ENCODE data around the gene MYD88.

Gene MYD88

GRCh38 chr3:38095669-38096483 lies 42.6 kb upstream of the MYD88 start:
- TF ChIP-seq POLR2AphosphoS5 (IDR thresholded peaks at IDR 0.05; ENCODE audit: low read depth, low read length) (no peak), TAF1 (IDR thresholded peaks at IDR 0.05; ENCODE audit: borderline replicate concordance, insufficient read depth, low read length) (no peak), REST (IDR thresholded peaks at IDR 0.05; ENCODE audit: insufficient read depth in 1 of 2, low read depth in 2 of 2, low read length in 2 of 2) (no peak), FOXP2 (optimal IDR thresholded peaks at IDR 0.05; ENCODE audit: borderline replicate concordance, extremely low read depth, extremely low read length, insufficient read depth) (no peak), SIN3A (IDR thresholded peaks at IDR 0.05; ENCODE audit: borderline replicate concordance, insufficient read depth, low read length) (no peak)

GRCh38 chr3:38097446-38098375 lies 40.8 kb upstream of the MYD88 start:
- TF ChIP-seq FOXP2 (optimal IDR thresholded peaks at IDR 0.05; ENCODE audit: borderline replicate concordance, extremely low read depth, extremely low read length, insufficient read depth) (no peak), TAF1 (IDR thresholded peaks at IDR 0.05; ENCODE audit: borderline replicate concordance, insufficient read depth, low read length) (no peak), REST (IDR thresholded peaks at IDR 0.05; ENCODE audit: insufficient read depth in 1 of 2, low read depth in 2 of 2, low read length in 2 of 2) (no peak), POLR2AphosphoS5 (IDR thresholded peaks at IDR 0.05; ENCODE audit: low read depth, low read length) (no peak), SIN3A (IDR thresholded peaks at IDR 0.05; ENCODE audit: borderline replicate concordance, insufficient read depth, low read length) (no peak)

- TF ChIP-seq REST (IDR thresholded peaks at IDR 0.05; ENCODE audit: insufficient read depth in 1 of 2, low read depth in 2 of 2, low read length in 2 of 2) (no peak), FOXP2 (optimal IDR thresholded peaks at IDR 0.05; ENCODE audit: borderline replicate concordance, extremely low read depth, extremely low read length, insufficient read depth) (no peak), TAF1 (IDR thresholded peaks at IDR 0.05; ENCODE audit: borderline replicate concordance, insufficient read depth, low read length) (no peak), SIN3A (IDR thresholded peaks at IDR 0.05; ENCODE audit: borderline replicate concordance, insufficient read depth, low read length) (no peak), POLR2AphosphoS5 (IDR thresholded peaks at IDR 0.05; ENCODE audit: low read depth, low read length) (no peak)
These were observed 40.1 kb upstream of the MYD88 start for GRCh38 chr3:38098376-38098723.

GRCh38 chr3:38099518-38099917 lies 38.9 kb upstream of the MYD88 start:
- TF ChIP-seq TAF1 (IDR thresholded peaks at IDR 0.05; ENCODE audit: borderline replicate concordance, insufficient read depth, low read length) (no peak), REST (IDR thresholded peaks at IDR 0.05; ENCODE audit: insufficient read depth in 1 of 2, low read depth in 2 of 2, low read length in 2 of 2) (no peak), POLR2AphosphoS5 (IDR thresholded peaks at IDR 0.05; ENCODE audit: low read depth, low read length) (no peak), SIN3A (IDR thresholded peaks at IDR 0.05; ENCODE audit: borderline replicate concordance, insufficient read depth, low read length) (no peak), FOXP2 (optimal IDR thresholded peaks at IDR 0.05; ENCODE audit: borderline replicate concordance, extremely low read depth, extremely low read length, insufficient read depth) (no peak)

Data from PFSK-1 (cell line).